CD4-positive, CD25-positive, alpha-beta regulatory T cell (primary cell): ENCODE results near the gene PTPA. TPM values are rescaled to one million over a fixed set of nuclear protein-coding genes. Genes with fewer than 3 reads are reported as not detected.
"Not testable (repeated sequence)": the region's sequence is repeated elsewhere in the genome, so short reads cannot be mapped to it uniquely, and the experiment has no call there.

Experiments used
- ATAC-seq, 2 donors: fragments of 150-1000 bp; cut with Tn5 transposase; one replicate each; pipeline ENCODE4 v1.10.0; 2021; ENCODE audit warnings: low read depth in 2 of 2, moderate number of reproducible peaks in 2 of 2, moderate library complexity in 1 of 2
- DNase-seq, 3 donors: peaks; one replicate each; pipeline versions ENCODE4 v3.0.0 to v3.0.0-alpha.2; 2012 to 2022; ENCODE audit warnings: mixed read lengths in 1 of 3
- H3K27ac ChIP-seq: one replicate; pipeline ENCODE4 v1.7.0; 2013; ENCODE audit warnings: mild to moderate bottlenecking, low read length; ENCODE audit not compliant: insufficient read depth, poor library complexity, severe bottlenecking
- H3K27me3 ChIP-seq: one replicate; pipeline ENCODE4 v1.7.0; 2013; ENCODE audit warnings: low read length; ENCODE audit not compliant: control insufficient read depth, insufficient read depth
- H3K36me3 ChIP-seq: one replicate; pipeline ENCODE4 v1.7.0; 2013; ENCODE audit warnings: mild to moderate bottlenecking, low read length, moderate library complexity; ENCODE audit not compliant: control insufficient read depth, insufficient read depth
- H3K4me1 ChIP-seq: 2 replicates; pipeline ENCODE4 v1.7.0; 2013; ENCODE audit warnings: mild to moderate bottlenecking, low read length; ENCODE audit not compliant: insufficient read depth, control insufficient read depth, poor library complexity, severe bottlenecking
- H3K4me3 ChIP-seq: one replicate; pipeline ENCODE4 v1.7.0; 2013; ENCODE audit warnings: low read depth, mild to moderate bottlenecking, low read length, moderate library complexity
- H3K9me3 ChIP-seq, 2 experiments: 1 replicate in 1 of 2; 2 replicates in 1 of 2; pipeline ENCODE4 v1.7.0; 2013; ENCODE audit warnings: low read length in 2 of 2, mild to moderate bottlenecking in 1 of 2, moderate library complexity in 1 of 2; ENCODE audit not compliant: control insufficient read depth in 2 of 2
- H3K27ac Mint-ChIP-seq, 3 donors: one replicate each; pipeline ENCODE4 v1.8.0; 2020 to 2022; ENCODE audit warnings: mild to moderate bottlenecking in 3 of 3, mixed read lengths in 3 of 3, moderate library complexity in 2 of 3
- H3K27me3 Mint-ChIP-seq: one replicate; pipeline ENCODE4 v1.8.0; 2022; ENCODE audit warnings: mild to moderate bottlenecking, mixed read lengths
- H3K36me3 Mint-ChIP-seq: one replicate; pipeline ENCODE4 v1.8.0; 2020; ENCODE audit warnings: mixed read lengths
- H3K4me1 Mint-ChIP-seq, 4 donors: one replicate each; pipeline ENCODE4 v1.8.0; 2020 to 2022; ENCODE audit warnings: mixed read lengths in 4 of 4, mild to moderate bottlenecking in 1 of 4
- H3K4me3 Mint-ChIP-seq, 4 donors: one replicate each; pipeline ENCODE4 v1.8.0; 2020 to 2022; ENCODE audit warnings: mild to moderate bottlenecking in 4 of 4, mixed read lengths in 4 of 4, moderate library complexity in 3 of 4
- H3K9me3 Mint-ChIP-seq, 7 donors: one replicate each; pipeline ENCODE4 v1.8.0; 2020 to 2022; ENCODE audit warnings: mixed read lengths in 7 of 7, mild to moderate bottlenecking in 3 of 7, moderate library complexity in 2 of 7
- polyA plus RNA-seq, 4 donors: library from polyadenylated mRNA; unstranded; fragments of 300-500 nt; fragmentation: Illumina TruSeq; gene quantifications; one replicate each; pipeline ENCODE4 v1.2.3, GENCODE V29; 2021
- total RNA-seq: library from RNA; stranded (reverse); gene quantifications from one replicate; pipeline ENCODE4 v1.2.3, GENCODE V29; 2022

Gene PTPA
- total and polyA plus RNA-seq, 5 donors from 2014 or later = 12.9 to 53.7 (median 16.7) TPM

GRCh38 chr9:129197045-129197444 is 85.8 kb downstream of the PTPA start:
- H3K4me1 Mint-ChIP-seq = not testable (repeated sequence)
- H3K27me3 Mint-ChIP-seq = peaks cover 23% of the 10 kb centered on the region

GRCh38 chr9:129197978-129198318 is 86.7 kb downstream of the PTPA start:
- peaks cover 0 to 5% (median 2%) of the 10 kb centered on the region in 4 donors for H3K4me1 Mint-ChIP-seq
- H3K4me3 Mint-ChIP-seq = no peak overlapping the region
- Histone ChIP-seq H3K27ac (no peak overlapping the region), H3K27me3 (peaks cover 4% of the 10 kb centered on the region), H3K4me1 (peaks cover 2% of the 10 kb centered on the region), H3K9me3 (no peaks in the 10 kb centered on the region), H3K4me3 (no peak overlapping the region), H3K36me3 (no peaks in the 10 kb centered on the region)
- no peak overlapping the region for H3K27ac Mint-ChIP-seq
- H3K27me3 Mint-ChIP-seq = peaks cover 19% of the 10 kb centered on the region
- DNase-seq = no peak
- ATAC-seq = no peak
- H3K9me3 Mint-ChIP-seq = peaks cover 0 to 2% (median 0%) of the 10 kb centered on the region in 7 donors
- no peaks in the 10 kb centered on the region for H3K36me3 Mint-ChIP-seq

More at GRCh38 chr9:129197045-129197444, 85.8 kb downstream of the PTPA start:
- not testable (repeated sequence) for H3K36me3 ChIP-seq, H3K27ac ChIP-seq, H3K27ac Mint-ChIP-seq, H3K9me3 ChIP-seq, ATAC-seq, H3K4me3 Mint-ChIP-seq, H3K4me1 ChIP-seq, H3K9me3 Mint-ChIP-seq, DNase-seq, H3K27me3 ChIP-seq, H3K4me3 ChIP-seq, H3K36me3 Mint-ChIP-seq

Other genes with a start within 250 kb of the PTPA start
- gene KYAT1, start 229.5 kb upstream of the PTPA start, total RNA-seq = 8.2 TPM
- gene KYAT1, start 229.5 kb upstream of the PTPA start, polyA plus RNA-seq = 10 to 100 TPM; 11.3 to 15.7 (median 11.6) TPM
- gene LRRC8A, start 229.3 kb upstream of the PTPA start, total RNA-seq = 39.7 TPM
- gene LRRC8A, start 229.3 kb upstream of the PTPA start, polyA plus RNA-seq = 10 to 100 TPM; 29.3 to 35.0 (median 31.3) TPM
- gene PHYHD1, start 190.4 kb upstream of the PTPA start, total RNA-seq = 0.52 TPM
- gene PHYHD1, start 190.4 kb upstream of the PTPA start, polyA plus RNA-seq = under 1 TPM in 2 of 4 donors, not detected in 2; 0.40 to 0.60 TPM
- 6.1 TPM for gene DOLK, start 163.8 kb upstream of the PTPA start, total RNA-seq
- gene DOLK, start 163.8 kb upstream of the PTPA start, polyA plus RNA-seq = 10 to 100 TPM in 2 of 4 donors, 1 to 10 TPM in 2; 7.6 to 12.3 (median 9.7) TPM
- 74.3 TPM for gene NUP188, start 163.7 kb upstream of the PTPA start, total RNA-seq
- 10 to 100 TPM; 20.8 to 23.4 (median 21.8) TPM for gene NUP188, start 163.7 kb upstream of the PTPA start, polyA plus RNA-seq
- gene SH3GLB2, start 83.1 kb upstream of the PTPA start, total RNA-seq = 77.8 TPM
- 10 to 100 TPM; 18.2 to 38.8 (median 26.6) TPM for gene SH3GLB2, start 83.1 kb upstream of the PTPA start, polyA plus RNA-seq
- gene MIGA2, start 74.8 kb upstream of the PTPA start, total RNA-seq = 48.5 TPM
- 1 to 10 TPM; 6.3 to 8.0 (median 7.6) TPM for gene MIGA2, start 74.8 kb upstream of the PTPA start, polyA plus RNA-seq
- 3.9 TPM for gene DOLPP1, start 30.3 kb upstream of the PTPA start, total RNA-seq
- gene DOLPP1, start 30.3 kb upstream of the PTPA start, polyA plus RNA-seq = 1 to 10 TPM; 8.6 to 9.3 (median 8.9) TPM
- 12.5 TPM for gene CRAT, start 622 bp upstream of the PTPA start, total RNA-seq
- gene CRAT, start 622 bp upstream of the PTPA start, polyA plus RNA-seq = 10 to 100 TPM in 2 of 4 donors, 1 to 10 TPM in 2; 8.7 to 11.4 (median 10.2) TPM
- 2.7 TPM for gene IER5L, start 66.8 kb downstream of the PTPA start, total RNA-seq
- gene IER5L, start 66.8 kb downstream of the PTPA start, polyA plus RNA-seq = not detected